ENCODE data around the gene PTCD3. TPM values are rescaled to one million over a fixed set of nuclear protein-coding genes. Genes with fewer than 3 reads are reported as not detected.

The PTCD3 gene
- polyA plus RNA-seq, 1 of the 3 experiments (the other 2 are of a cell fraction): 44.5 TPM

- TF ChIP-seq PBX3 (IDR thresholded peaks at IDR 0.05): no peak
Observed at GRCh38 chr2:86176597-86176996, 70.6 kb downstream of the PTCD3 start (continued).

GRCh38 chr2:86185517-86186212, 79.6 kb downstream of the PTCD3 start:
- no peak for TF ChIP-seq GATA2 (CRISPR knock-in tag; IDR thresholded peaks at IDR 0.05)
- no peak for TF ChIP-seq ZBTB33 (IDR thresholded peaks at IDR 0.05; ENCODE audit: borderline replicate concordance, low read depth)
- no peak for TF ChIP-seq MEF2A (IDR thresholded peaks at IDR 0.05; ENCODE audit: borderline replicate concordance, low read depth)
- TF ChIP-seq SMC3 (IDR thresholded peaks at IDR 0.05; ENCODE audit: low read depth, low read length): no peak
- TF ChIP-seq EZH2phosphoT487 (IDR thresholded peaks at IDR 0.05; ENCODE audit: borderline replicate concordance, low read depth): no peak
- no peak for TF ChIP-seq YY1 (IDR thresholded peaks at IDR 0.05; ENCODE audit: low read depth)
- TF ChIP-seq RAD21 (IDR thresholded peaks at IDR 0.05; ENCODE audit: low read length): no peak
- TF ChIP-seq FOXM1 (IDR thresholded peaks at IDR 0.05; ENCODE audit: low read depth): no peak
- no peak for TF ChIP-seq RFX5 (IDR thresholded peaks at IDR 0.05; ENCODE audit: low read length)
- no peak for TF ChIP-seq POLR2AphosphoS5 (IDR thresholded peaks at IDR 0.05; ENCODE audit: low read depth, low read length)
- TF ChIP-seq PBX3 (IDR thresholded peaks at IDR 0.05): no peak
- no peak for TF ChIP-seq FOSL2 (IDR thresholded peaks at IDR 0.05; ENCODE audit: borderline replicate concordance, low read depth)
- no peak for TF ChIP-seq REST (IDR thresholded peaks at IDR 0.05; ENCODE audit: low read depth, low read length)
- no peak for TF ChIP-seq USF2 (IDR thresholded peaks at IDR 0.05; ENCODE audit: borderline replicate concordance, low read depth, low read length)
- no peak for TF ChIP-seq FOXJ3 (CRISPR knock-in tag; IDR thresholded peaks at IDR 0.05)
- TF ChIP-seq NRF1 (IDR thresholded peaks at IDR 0.05; ENCODE audit: low read depth, low read length): no peak
- TF ChIP-seq SIN3A (IDR thresholded peaks at IDR 0.05; ENCODE audit: borderline replicate concordance, low read depth, low read length): no peak
- TF ChIP-seq MAX (IDR thresholded peaks at IDR 0.05; ENCODE audit: low read depth): no peak
- TF ChIP-seq MXI1 (IDR thresholded peaks at IDR 0.05; ENCODE audit: low read depth, low read length): no peak
- TF ChIP-seq NFIC (IDR thresholded peaks at IDR 0.05; ENCODE audit: borderline replicate concordance): no peak
- Histone ChIP-seq H3K9me3 (no peaks in the 10 kb centered on the region), H3K4me3 (ENCODE audit: low read depth in 2 of 2, low read length in 1 of 2) (no peak overlapping the region), H3K79me2 (ENCODE audit: insufficient read depth) (peaks cover 100% of the 10 kb centered on the region), H3K9ac (no peak overlapping the region), H3K27me3 (ENCODE audit: insufficient read depth) (no peaks in the 10 kb centered on the region), H3K27ac (ENCODE audit: low read depth in 2 of 2, low read length in 1 of 2) (no peak overlapping the region; a peak in 1 of 4 replicates), H3K4me2 (no peak overlapping the region), H3F3A (replicated peaks; ENCODE audit: insufficient read depth) (peaks cover 10% of the 10 kb centered on the region), H3K36me3 (replicated peaks in 1 of 2; ENCODE audit: control insufficient read depth in 1 of 2, insufficient read depth in 2 of 2, low read length in 1 of 2) (peaks cover 13 to 17% of the 10 kb centered on the region in 2 experiments), H3K4me1 (ENCODE audit: control insufficient read depth in 1 of 2, insufficient read depth in 2 of 2, low read depth in 1 of 2, low read length in 1 of 2) (peaks cover 6 to 15% of the 10 kb centered on the region in 2 experiments; a peak in 2 of 4 replicates), H4K20me1 (ENCODE audit: insufficient read depth) (peaks cover 65% of the 10 kb centered on the region), H3K9me2 (no peaks in the 10 kb centered on the region), H2AFZ (ENCODE audit: low read depth) (no peak overlapping the region)
- ChIA-PET CTCF (interaction anchor here (0.8 kb wide), 1 partner anchor 9 kb away, joined by 3 read pairs; no protein-coding TSS in a partner anchor), POLR2A (interaction anchor here (1.6 kb wide), 1 partner anchor 10 kb away, joined by 9 read pairs; the partner anchor contains the start of gene IMMT)
- DNase-seq: no peak
- 97% methylated on average over 1 of the region's 1 CpG for WGBS (ENCODE audit: low lambda C conversion rate)
